Endodermal cell (in vitro differentiated cells): ENCODE data around the gene KDM2A. TPM values are rescaled to one million over a fixed set of nuclear protein-coding genes. Genes with fewer than 3 reads are reported as not detected.

Source experiments
- DNase-seq: peaks from one replicate; pipeline ENCODE4 v3.0.0-alpha.2; 2017
- H3K27ac ChIP-seq: 2 replicates; pipeline ENCODE4 v1.5.1; 2013; ENCODE audit warnings: mild to moderate bottlenecking, low read depth, low read length, moderate library complexity
- H3K27me3 ChIP-seq: 2 replicates; pipeline ENCODE4 v1.6.1; 2013; ENCODE audit warnings: mild to moderate bottlenecking, low read length, moderate library complexity; ENCODE audit not compliant: insufficient read depth, control insufficient read depth, poor library complexity, severe bottlenecking
- H3K36me3 ChIP-seq: 2 replicates; pipeline ENCODE4 v1.7.0; 2013; ENCODE audit warnings: mild to moderate bottlenecking, low read length, moderate library complexity; ENCODE audit not compliant: control insufficient read depth, insufficient read depth
- H3K4me1 ChIP-seq: one replicate; pipeline ENCODE4 v1.7.0; 2013; ENCODE audit warnings: low read length; ENCODE audit not compliant: control insufficient read depth, insufficient read depth
- H3K4me3 ChIP-seq: 2 replicates; pipeline ENCODE4 v1.5.1; 2013; ENCODE audit warnings: mild to moderate bottlenecking, low read length, moderate library complexity
- H3K9ac ChIP-seq: 2 replicates; pipeline ENCODE4 v1.6.1; 2013; ENCODE audit warnings: mild to moderate bottlenecking, low read length, moderate library complexity; ENCODE audit not compliant: poor library complexity, severe bottlenecking; ENCODE audit errors: extremely low read depth
- H3K9me3 ChIP-seq: 2 replicates; pipeline ENCODE4 v1.6.1; 2013; ENCODE audit warnings: mild to moderate bottlenecking, low read length, moderate library complexity; ENCODE audit not compliant: control insufficient read depth
- H3K27ac Mint-ChIP-seq: 2 replicates; pipeline ENCODE4 v1.8.0; 2020; ENCODE audit warnings: mixed read lengths
- H3K27me3 Mint-ChIP-seq: 2 replicates; pipeline ENCODE4 v1.8.0; 2021; ENCODE audit warnings: mild to moderate bottlenecking, mixed read lengths; ENCODE audit not compliant: insufficient read depth
- H3K36me3 Mint-ChIP-seq: 2 replicates; pipeline ENCODE4 v1.8.0; 2020; ENCODE audit warnings: low read depth, mixed read lengths
- H3K4me1 Mint-ChIP-seq: 2 replicates; pipeline ENCODE4 v1.8.0; 2020; ENCODE audit warnings: mixed read lengths
- H3K4me3 Mint-ChIP-seq: 2 replicates; pipeline ENCODE4 v1.8.0; 2020; ENCODE audit warnings: mild to moderate bottlenecking, moderate library complexity, mixed read lengths
- H3K9me3 Mint-ChIP-seq: 2 replicates; pipeline ENCODE4 v1.8.0; 2020; ENCODE audit warnings: mild to moderate bottlenecking, mixed read lengths
- CTCF ChIP-seq: fragments of 200-600 bp; sonication (generic); conservative IDR thresholded peaks from 2 replicates; pipeline ENCODE4 v1.5.0; 2021; ENCODE audit warnings: antibody characterized with exemption, mild to moderate bottlenecking
- WGBS, 2 experiments: methylation state at CpG; one replicate each; pipeline versions ENCODE4 v1.1.5 to v1.1.7; 2013; ENCODE audit warnings: missing lambda C conversion rate in 2 of 2, mixed read lengths in 1 of 2; ENCODE audit not compliant: insufficient coverage in 1 of 2, insufficient read length in 1 of 2; 5-methylcytosine and 5-hydroxymethylcytosine counted together
- total RNA-seq, 2 donors: library from RNA; stranded (reverse); fragmentation: NEBNext Ultra II Directional in 1 of 2; extraction: Animal tissue kit (Norgen Biotek cat#: 25700) in 1 of 2; gene quantifications; 2 replicates in 1 of 2; 3 replicates in 1 of 2; pipeline ENCODE4 v1.2.1, GENCODE V29; 2021

KDM2A gene
- total RNA-seq, 2 donors from 2014 or later: 59.4 to 75.4 TPM

DNA sequence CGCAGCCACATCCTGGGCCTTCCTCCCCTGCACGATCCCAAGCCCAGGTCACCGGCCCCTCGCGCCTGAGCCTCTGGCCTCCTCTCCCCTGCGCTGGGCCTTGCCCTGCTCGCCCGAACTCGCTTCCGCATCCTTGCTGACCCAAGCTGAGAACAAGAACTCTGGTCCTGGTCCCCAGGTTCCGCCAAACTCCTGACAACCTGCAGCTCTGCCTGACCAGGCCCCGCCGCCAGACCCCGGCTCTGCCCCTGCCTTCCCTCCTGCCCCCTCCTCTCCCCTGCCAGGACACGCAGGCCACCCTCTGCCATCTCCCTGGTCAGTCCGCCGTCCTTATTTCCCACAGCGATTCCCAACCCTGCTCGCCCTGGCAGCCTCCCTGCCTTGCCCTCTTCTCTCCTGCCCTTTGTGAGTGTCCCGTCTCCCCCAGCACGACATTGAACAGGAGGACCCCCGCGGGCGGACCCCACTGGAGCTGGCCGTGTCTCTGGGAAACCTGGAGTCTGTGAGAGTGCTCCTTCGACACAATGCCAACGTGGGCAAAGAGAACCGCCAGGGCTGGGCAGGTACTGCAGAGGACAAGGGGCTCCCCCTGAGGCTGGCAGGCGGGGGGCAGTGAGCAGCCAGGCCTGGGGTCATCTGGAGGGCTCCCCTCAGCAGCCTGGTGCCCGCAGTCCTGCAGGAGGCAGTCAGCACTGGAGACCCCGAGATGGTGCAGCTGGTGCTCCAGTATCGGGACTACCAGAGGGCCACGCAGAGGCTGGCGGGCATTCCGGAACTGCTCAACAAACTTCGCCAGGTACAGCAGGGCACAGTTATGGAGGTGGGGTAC, 170.8 kb downstream of the KDM2A start:
- peaks cover 19% of the 10 kb centered on the region for H3K9me3 ChIP-seq
- peak overlapping the region; percentile 34 for H3K9ac ChIP-seq
- no peaks in the 10 kb centered on the region for H3K27me3 ChIP-seq
- Mint-ChIP-seq H3K4me3 (peak overlapping the region; percentile 83), H3K27ac (peak overlapping the region; percentile 77), H3K36me3 (peaks cover 40% of the 10 kb centered on the region), H3K9me3 (peaks cover 4% of the 10 kb centered on the region), H3K27me3 (no peaks in the 10 kb centered on the region), H3K4me1 (peaks cover 10% of the 10 kb centered on the region)
- H3K36me3 ChIP-seq: peaks cover 39% of the 10 kb centered on the region
- no peak for TF ChIP-seq CTCF
- no peaks in the 10 kb centered on the region for H3K4me1 ChIP-seq
- no peak overlapping the region for H3K27ac ChIP-seq
- peak overlapping the region; percentile 86 for H3K4me3 ChIP-seq
- peak; percentile 81 for DNase-seq
- 45 to 62% methylated on average over 24 to 36 of the region's 36 CpGs for WGBS, 2 experiments

DNA sequence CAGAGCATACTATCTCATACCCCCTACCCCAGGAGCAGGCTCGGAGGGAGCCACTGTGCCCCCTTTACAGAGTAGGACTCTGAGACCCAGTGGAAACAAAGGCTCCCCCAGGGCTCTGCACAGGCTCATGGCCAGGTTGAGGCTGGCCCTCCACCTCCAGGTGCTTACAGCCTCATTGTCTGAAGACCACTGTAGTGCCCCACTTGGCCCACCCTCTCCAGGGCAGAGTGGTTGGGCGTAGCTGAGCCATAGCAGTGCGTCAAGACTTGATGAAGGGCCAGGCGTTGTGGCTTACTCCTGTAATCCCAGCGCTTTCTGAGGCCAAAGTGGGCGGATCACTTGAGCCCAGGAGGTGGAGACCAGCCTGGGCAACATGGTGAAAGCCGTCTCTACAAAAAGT, 171.7 kb downstream of the KDM2A start:
- peaks cover 10% of the 10 kb centered on the region for H3K4me1 Mint-ChIP-seq
- Histone ChIP-seq H3K9me3 (peaks cover 28% of the 10 kb centered on the region), H3K36me3 (peaks cover 48% of the 10 kb centered on the region), H3K4me3 (no peak overlapping the region), H3K27ac (no peak overlapping the region), H3K9ac (no peak overlapping the region), H3K27me3 (no peaks in the 10 kb centered on the region), H3K4me1 (no peaks in the 10 kb centered on the region)
- no peak for TF ChIP-seq CTCF
- peaks cover 12% of the 10 kb centered on the region for H3K9me3 Mint-ChIP-seq
- H3K36me3 Mint-ChIP-seq: peaks cover 46% of the 10 kb centered on the region
- H3K27me3 Mint-ChIP-seq: no peaks in the 10 kb centered on the region
- H3K27ac Mint-ChIP-seq: no peak overlapping the region
- 93 to 94% methylated on average over 6 to 7 of the region's 7 CpGs for WGBS, 2 experiments
- peak overlapping the region; percentile 83 for H3K4me3 Mint-ChIP-seq
- no peak for DNase-seq

- Mint-ChIP-seq H3K9me3 (peaks cover 21% of the 10 kb centered on the region), H3K27me3 (no peaks in the 10 kb centered on the region), H3K36me3 (peaks cover 52% of the 10 kb centered on the region), H3K27ac (no peak overlapping the region), H3K4me1 (peaks cover 10% of the 10 kb centered on the region), H3K4me3 (no peak overlapping the region)
- Histone ChIP-seq H3K27ac (no peak overlapping the region), H3K36me3 (peaks cover 56% of the 10 kb centered on the region), H3K27me3 (no peaks in the 10 kb centered on the region), H3K9ac (no peak overlapping the region), H3K4me1 (no peaks in the 10 kb centered on the region), H3K9me3 (peaks cover 38% of the 10 kb centered on the region), H3K4me3 (no peak overlapping the region)
- DNase-seq: no peak
- 94 to 96% methylated on average over 22 to 33 of the region's 33 CpGs for WGBS, 2 experiments
- no peak for TF ChIP-seq CTCF
Observed at GRCh38 chr11:67291481-67292381, 172.7 kb downstream of the KDM2A start.
